ENCODE data around the gene WDR77.

The WDR77 gene

DNA sequence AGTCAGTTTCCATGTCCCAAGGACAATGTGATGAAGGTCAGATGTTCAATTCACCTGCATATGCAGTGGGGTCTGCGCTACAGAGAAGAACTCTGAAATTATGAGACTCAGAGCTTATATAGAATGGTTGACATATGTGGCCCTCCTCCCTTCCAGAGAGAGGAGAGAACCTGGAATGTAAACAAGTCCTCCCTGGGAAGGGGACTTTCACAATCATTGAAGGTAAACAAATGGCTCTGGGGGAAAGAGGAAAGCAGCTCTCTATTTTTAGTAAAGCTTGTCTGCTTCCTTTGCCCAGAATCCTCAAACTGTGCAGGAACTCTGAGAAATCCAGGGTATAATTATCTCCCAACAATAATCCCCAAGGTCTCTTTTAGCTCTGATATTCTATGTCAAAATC is 31.3 kb downstream of the WDR77 start:
- peak; percentile 18 for DNase-seq (ENCODE audit: low read depth)
- TF ChIP-seq, protein P1, sequence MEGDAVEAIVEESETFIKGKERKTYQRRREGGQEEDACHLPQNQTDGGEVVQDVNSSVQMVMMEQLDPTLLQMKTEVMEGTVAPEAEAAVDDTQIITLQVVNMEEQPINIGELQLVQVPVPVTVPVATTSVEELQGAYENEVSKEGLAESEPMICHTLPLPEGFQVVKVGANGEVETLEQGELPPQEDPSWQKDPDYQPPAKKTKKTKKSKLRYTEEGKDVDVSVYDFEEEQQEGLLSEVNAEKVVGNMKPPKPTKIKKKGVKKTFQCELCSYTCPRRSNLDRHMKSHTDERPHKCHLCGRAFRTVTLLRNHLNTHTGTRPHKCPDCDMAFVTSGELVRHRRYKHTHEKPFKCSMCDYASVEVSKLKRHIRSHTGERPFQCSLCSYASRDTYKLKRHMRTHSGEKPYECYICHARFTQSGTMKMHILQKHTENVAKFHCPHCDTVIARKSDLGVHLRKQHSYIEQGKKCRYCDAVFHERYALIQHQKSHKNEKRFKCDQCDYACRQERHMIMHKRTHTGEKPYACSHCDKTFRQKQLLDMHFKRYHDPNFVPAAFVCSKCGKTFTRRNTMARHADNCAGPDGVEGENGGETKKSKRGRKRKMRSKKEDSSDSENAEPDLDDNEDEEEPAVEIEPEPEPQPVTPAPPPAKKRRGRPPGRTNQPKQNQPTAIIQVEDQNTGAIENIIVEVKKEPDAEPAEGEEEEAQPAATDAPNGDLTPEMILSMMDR (conservative IDR thresholded peaks at IDR 0.05; ENCODE audit: low read length), result no peak
- H3K4me3 ChIP-seq (ENCODE audit: low read length), result no peak overlapping the region

DNA sequence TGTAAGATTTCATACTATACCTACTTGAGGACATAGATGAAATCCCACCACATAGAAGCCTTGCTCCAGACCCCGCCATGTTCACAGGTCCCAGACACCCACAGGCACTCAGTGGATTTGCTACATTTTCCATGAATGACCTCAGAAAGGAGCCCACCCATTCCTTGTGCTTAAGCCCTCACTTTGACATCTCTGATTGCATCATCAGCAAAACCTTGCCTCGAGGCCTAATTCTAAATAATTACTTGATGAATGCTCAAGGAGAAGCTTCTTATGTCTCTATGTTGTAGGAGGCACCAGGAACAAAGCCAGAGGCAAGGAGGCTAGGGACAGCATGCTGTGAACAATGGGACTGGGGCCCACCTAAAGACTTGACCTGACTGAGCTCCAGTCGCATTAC is 33.6 kb downstream of the WDR77 start:
- no peak overlapping the region for H3K4me3 ChIP-seq (ENCODE audit: low read length)
- TF ChIP-seq, protein P1 (conservative IDR thresholded peaks at IDR 0.05; ENCODE audit: low read length), result no peak
- DNase-seq (ENCODE audit: low read depth), result no peak

DNA sequence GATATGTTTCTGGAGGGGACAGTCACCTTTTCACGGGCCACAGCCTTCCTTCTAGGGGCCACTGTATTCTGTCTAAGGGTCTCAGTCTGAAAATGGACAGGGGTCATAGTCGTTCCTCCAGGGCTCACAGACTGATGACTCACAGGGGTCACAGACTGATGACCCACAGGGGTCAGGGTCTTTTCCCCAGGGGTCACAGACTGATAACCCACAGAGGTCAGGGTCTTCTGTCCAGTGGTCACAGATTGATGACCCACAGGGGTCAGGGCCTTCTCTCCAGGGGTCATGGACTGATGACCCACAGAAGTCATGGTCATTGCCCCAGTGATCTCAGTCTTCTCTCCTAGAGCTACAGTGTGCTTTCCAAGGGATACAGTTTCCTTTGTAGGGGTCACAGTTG is 34.3 kb downstream of the WDR77 start:
- no peak for DNase-seq (ENCODE audit: low read depth)
- H3K4me3 ChIP-seq (ENCODE audit: low read length), result no peak overlapping the region
- TF ChIP-seq, protein P1 (conservative IDR thresholded peaks at IDR 0.05; ENCODE audit: low read length), result no peak

DNA sequence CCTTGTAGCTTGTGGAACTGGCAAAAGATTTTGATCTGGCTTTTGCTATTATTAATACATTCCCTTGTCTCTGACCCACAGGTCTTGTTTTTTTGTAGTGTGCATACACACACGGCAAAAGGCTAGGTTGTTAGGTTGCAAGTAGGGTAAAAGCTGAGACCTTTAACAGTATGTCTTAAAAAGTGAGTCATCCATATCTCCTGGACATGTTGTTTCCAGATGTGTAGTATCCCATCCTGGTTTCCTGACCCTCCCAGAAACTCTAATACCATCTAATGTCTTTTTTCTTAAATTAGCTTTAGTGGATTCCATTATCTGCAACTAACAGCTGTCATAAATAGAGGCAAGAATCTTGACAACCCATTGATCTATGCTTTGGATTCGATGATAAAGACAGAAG is 36.2 kb downstream of the WDR77 start:
- no peak overlapping the region for H3K4me3 ChIP-seq (ENCODE audit: low read length)
- TF ChIP-seq, protein P1 (conservative IDR thresholded peaks at IDR 0.05; ENCODE audit: low read length), result no peak
- DNase-seq (ENCODE audit: low read depth), result no peak

DNA sequence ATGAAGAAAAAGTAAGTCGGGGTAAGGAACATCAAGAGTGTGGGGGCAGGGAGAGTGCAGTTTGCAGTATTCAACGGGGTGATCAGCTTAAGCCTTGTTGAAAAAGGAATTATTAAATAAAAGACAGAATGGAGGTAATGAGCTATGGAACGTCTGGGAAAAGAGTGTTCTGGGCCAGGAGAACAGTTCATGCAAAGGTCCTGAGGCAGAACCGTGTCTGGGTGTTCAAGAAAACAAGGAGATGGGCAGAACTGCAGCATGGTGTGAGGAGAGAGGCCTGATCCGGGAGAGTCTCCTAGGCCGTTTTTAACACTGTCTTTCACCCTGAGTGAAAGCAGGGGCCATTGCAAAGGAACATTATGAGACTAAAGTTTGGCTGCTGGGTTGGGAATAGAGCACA is 41.8 kb downstream of the WDR77 start:
- H3K4me3 ChIP-seq (ENCODE audit: low read length), result no peak overlapping the region
- TF ChIP-seq, protein P1 (conservative IDR thresholded peaks at IDR 0.05; ENCODE audit: low read length), result no peak
- DNase-seq (ENCODE audit: low read depth), result no peak

DNA sequence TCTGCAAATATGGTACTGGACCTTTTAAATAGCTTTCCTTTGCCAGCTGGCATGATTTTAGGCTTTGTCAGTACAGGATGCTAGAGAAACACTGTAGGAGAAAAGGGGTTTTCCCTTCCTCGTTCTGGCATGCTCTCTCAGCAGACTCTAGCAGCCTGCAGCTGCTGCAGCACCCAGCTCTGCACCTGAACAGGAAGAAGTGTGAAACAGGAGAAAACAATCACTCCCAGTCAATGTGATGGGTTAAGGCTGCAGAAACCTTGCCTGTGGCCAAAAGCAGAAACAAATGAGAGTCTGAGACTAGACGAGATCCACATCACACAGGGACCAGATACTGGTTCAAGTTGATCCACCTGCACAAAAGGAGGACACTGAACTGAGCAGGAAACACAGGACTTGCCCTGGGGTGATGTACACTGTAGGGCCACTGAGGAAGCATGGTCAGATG is 42.7 kb downstream of the WDR77 start:
- DNase-seq (ENCODE audit: low read depth), result peak; percentile 13
- TF ChIP-seq, protein P1 (conservative IDR thresholded peaks at IDR 0.05; ENCODE audit: low read length), result no peak
- no peak overlapping the region for H3K4me3 ChIP-seq (ENCODE audit: low read length)

DNA sequence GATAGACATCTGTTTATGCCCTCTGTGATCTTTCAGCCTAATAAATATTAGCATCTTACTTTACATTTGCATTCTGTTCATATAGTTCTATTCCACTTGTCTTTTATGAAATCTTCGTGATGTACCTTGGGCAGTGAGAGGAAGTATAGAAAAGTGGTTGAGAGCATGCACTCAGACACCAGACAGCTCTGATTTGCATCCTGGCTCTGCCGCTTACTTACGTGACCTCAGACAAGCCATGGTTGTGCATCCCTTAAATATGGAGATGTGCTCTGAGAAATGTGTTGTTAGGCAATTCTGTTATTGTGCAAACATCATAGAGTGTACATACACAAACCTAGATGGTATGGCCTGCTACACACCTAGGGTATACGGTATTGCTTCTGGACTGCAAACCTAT is 44.5 kb downstream of the WDR77 start:
- TF ChIP-seq, protein P1 (conservative IDR thresholded peaks at IDR 0.05; ENCODE audit: low read length), result no peak
- no peak for DNase-seq (ENCODE audit: low read depth)
- H3K4me3 ChIP-seq (ENCODE audit: low read length), result no peak overlapping the region

Data from AG10803 (cell line).